Measurements from ENCODE around the gene CAMK1D.

CAMK1D gene

DNA sequence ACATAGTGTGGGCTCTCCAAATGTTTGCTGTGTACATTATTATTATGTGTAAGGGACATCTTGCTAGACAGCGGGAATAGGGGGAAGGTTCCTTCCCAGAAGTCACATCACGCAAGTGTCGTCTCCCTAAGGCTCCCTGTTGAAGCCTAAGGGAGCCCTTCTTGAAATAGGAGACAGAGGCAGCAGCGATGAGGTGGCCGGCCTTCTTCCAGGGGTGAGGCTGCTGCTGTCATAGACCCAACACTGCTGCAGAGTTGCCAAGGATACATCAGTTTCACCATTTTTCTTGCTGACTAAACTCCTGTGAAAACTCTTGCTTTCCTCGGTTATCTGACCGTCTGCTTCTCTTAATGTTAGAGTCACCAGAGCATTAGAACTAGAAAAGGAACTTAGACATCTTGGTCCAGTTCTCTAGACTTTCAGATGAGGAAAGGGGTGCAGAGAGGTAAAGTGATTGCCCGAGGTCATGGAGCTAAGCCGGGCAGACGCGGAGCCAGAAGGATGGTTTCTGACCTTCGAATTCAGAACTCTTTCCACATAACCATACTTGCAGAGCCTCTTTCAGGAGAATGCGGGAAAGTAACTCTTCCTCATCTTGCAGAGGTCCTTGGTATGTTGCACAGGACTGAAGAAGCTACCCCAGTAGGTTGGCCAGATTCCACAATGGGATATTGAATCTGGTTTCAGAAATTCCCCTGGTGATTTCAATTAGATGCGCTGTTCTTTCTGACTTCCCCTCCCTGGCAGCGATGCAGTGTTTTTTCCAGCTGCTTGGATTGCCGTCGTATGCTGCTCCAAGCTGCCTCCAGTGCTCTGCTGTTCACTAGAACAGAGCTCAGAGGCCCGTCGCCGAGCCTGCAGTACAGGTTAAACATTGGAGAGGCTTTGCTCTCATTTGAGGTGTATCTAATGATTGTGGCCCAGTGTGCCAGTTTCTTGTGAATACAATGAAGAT lies 217.1 kb downstream of the CAMK1D start:
- Histone ChIP-seq H3K4me3 (no peak overlapping the region), H3K27ac (peak overlapping the region in 5 of 21 experiments; percentile 11 to 44 (median 30))

DNA sequence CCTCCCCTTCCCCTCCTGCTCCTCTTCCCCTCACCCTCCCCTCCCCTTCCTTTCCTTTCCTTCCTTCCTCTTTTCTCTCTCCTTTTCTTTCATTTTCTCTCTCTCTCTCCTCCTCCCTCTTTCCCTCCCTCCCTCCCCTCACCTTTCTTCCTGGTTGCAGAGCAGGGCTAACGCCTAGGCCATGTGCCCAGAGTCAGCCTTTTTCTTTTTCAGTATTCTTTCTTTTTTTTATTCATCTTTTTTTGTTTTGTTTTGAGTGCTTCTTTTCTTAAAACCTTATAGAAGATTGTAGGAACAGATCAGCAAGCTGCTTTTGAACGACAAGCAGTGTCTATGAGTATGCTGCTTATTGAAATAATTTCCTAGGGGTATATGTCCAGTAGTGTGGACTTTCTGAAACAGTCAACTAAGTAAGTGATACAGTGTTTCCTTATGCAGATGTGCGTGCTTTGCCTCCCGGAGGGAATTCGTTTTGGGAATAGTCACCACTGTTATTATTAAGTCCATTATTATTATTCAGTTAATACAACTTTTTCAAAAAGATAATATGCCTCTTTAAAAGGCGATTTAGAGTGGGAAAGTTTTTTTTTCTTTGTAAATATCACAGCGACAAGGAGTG lies 219.2 kb downstream of the CAMK1D start:
- no peak overlapping the region for H3K27ac ChIP-seq

DNA sequence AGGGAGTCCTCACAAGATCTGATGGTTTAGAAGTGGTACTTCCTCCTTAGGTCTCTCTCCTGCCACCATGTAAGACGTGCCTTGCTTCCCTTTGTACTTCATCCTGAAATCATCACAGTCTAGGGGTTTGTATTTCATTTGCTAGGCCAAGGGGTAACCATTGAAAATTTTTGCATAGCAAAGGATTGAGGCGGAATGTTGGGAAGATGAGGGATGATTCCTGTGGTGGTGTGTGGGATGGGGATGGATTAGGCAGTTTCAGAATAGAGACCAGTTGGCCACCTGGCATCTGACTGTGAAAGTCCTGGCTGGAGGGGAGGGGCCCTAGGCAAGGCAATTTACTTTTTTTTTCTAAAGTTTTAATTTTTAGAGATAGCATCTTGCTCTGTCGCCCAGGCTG lies 222.9 kb downstream of the CAMK1D start:
- no peak overlapping the region for H3K4me3 ChIP-seq
- H3K27ac ChIP-seq = no peak overlapping the region

More for the DNA sequence above, 219.2 kb downstream of the CAMK1D start:
- no peak overlapping the region for H3K4me3 ChIP-seq

DNA sequence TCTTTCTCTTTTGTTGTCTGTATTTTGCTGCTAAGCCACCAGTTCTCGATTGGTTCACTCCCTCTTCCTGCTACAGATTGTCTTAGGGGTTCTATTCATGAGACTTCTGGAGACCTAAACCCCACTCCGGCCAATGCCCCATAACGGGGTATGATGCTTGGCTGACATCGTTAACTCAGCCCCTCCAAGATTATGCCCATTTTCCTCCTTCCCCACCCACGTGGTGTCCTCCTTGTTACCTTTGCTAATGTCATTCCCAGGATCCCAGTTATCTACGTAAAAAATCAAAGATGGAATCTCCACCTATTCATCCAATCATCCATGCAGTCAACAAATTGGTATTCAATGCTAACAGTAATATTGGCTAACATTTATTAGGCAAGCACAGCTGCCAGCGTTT lies 228.3 kb downstream of the CAMK1D start:
- Histone ChIP-seq H3K27ac (no peak overlapping the region), H3K4me3 (no peak overlapping the region)

DNA sequence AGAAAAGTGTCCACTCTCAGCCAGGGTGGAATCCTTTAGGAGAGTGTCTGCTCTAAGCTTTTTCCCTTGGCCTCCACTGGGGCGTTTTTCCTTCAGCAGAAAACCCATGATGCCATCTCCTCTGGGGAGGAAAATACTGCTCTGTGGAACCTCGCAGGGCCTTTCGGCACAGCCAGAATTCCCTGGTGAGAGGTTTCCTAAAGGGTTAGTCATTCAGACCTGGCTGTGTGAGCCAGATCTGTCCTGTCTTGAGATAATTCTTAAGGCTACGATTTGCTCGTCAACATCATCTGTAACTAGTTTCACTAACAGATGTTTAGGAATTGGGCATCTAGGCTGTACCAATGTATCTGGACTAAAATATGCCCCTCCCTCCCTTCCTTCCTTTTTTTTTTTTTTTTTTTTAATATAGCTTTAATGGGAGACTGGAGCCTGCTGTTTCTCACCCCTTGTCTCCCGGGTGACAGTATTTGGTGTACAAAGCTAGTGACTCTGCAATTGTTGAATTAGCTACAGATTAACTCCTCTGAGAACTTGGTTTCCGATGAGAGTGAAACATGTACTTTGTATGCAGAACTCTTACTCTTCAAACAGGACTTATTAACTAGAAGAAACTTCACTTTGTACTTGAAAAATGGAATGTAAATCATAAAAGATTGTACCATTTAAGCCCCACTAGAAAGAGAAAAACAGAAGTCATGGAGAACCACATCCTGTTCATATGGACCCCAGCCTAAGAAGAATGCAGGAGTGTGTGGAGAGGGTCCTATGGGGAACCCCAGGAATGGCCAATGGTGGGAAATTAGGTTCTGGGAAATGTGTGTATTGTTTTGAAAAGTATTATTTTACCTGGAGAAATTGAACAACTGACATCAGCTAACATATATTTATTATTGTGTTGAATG lies 230.9 kb downstream of the CAMK1D start:
- H3K27ac ChIP-seq = peak overlapping the region in 11 of 21 experiments; percentile 3 to 61 (median 30)
- H3K4me3 ChIP-seq = no peak overlapping the region

DNA sequence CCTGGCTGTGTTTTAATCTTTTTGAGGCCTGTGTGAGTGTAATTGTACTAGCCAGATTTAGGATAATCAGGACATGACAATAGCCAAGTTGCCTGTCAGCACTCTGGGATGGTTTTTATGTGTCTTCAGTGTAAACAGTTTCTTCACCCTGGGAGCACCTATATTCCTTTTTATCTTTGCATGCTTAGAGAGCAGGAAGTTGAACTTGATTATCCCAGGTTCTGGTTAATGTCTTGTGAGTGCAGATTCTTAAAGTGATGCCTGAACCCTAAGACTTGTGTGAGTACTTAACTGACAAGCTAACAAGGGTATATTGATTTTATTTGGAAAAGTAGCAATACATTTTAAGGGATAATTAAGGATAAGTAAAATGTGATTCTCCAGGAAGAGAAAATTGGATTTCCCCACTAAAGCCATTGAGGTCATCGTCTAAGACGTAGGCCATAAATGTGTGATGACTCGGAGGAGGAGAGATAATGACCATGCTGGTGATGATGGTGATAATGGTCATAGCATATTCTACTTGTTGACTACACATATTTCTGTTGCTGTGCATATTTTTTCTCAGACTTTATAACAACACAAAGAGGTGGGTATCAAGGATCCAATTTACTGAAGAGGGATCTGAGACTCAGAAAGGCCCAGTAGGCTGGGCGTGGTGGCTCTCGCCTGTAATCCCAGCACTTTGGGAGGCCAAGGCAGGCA lies 234.7 kb downstream of the CAMK1D start:
- Histone ChIP-seq H3K27ac (peak overlapping the region in 1 of 21 experiments; percentile 17), H3K4me3 (no peak overlapping the region)

DNA sequence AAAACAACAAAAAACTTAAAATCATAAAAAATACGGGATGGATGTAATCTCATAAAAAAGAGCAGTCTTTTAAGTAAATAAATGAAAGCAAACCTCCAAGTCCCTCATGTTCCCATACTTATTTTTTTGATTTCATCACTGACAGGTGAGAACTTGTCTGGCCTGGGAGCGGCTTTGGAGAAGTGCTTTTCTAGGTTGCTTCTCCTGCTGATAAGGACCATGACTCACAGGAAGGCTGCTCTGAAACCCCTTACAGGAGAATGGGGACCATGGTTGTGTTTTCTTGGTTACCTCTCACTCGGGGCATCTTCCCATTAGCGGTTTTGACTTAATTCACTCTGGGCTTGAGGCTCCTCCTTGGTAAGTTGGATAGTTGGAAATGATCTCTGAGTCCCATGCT lies 237.4 kb downstream of the CAMK1D start:
- Histone ChIP-seq H3K27ac (peak overlapping the region in 16 of 21 experiments; percentile 10 to 74 (median 60)), H3K4me3 (no peak overlapping the region)

DNA sequence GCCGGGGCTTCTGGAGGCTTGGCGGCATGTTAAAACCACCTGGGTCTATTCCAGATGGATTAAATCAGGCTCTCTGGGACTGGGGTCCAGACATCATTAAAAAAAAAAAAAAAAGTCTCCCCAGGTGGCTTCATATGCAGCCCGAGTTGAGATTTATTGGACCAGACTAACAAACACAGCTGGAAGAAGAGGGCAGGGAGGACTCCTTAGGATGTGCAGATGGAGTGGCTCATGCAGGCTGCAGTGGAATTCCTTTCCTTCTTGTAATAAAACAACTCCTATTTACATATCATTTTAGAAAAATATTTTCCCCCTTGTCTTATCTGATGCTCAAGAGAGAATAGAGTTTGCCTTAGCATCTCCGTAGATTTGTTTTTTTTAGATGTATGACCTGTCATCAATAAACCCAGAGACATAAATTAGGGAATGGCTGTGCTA lies 238.1 kb downstream of the CAMK1D start:
- Histone ChIP-seq H3K27ac (peak overlapping the region in 15 of 21 experiments; percentile 10 to 74 (median 59)), H3K4me3 (no peak overlapping the region)

DNA sequence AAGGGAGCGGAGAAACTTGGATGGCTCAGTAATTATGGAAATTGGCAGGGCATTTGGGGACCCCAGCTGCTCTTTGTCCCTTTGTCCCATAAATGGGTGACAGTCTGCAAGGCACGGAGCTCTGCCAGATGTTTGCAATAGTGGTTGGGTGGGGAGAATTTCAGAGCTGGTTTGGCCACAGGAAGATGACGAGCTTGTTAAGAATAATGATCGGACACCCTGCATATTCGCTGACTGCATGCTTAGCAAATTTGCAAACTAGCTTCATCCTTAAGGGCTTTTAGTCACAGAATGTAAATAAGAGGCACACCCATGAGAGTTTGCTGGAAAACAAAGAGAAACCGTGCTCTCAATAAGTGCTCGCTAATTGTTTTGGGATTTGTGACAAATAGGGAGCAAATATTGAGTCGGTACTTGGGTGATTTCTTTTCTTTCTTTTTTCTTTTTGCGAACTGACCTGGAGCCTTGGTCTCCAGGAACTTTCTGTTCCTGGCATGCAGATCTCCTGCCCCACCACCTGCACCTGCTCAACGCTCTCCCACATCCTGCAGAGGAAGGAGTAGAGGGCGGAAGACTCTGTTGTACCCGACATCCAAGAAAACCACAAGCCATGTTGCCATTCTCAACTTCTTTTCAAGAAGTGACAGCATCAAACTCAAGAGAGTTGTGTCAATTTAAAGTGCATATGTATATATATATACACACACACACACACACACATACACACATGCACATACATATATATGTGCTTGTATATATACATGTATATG lies 238.9 kb downstream of the CAMK1D start:
- peak overlapping the region in 15 of 21 experiments; percentile 6 to 74 (median 54) for H3K27ac ChIP-seq
- no peak overlapping the region for H3K4me3 ChIP-seq

DNA sequence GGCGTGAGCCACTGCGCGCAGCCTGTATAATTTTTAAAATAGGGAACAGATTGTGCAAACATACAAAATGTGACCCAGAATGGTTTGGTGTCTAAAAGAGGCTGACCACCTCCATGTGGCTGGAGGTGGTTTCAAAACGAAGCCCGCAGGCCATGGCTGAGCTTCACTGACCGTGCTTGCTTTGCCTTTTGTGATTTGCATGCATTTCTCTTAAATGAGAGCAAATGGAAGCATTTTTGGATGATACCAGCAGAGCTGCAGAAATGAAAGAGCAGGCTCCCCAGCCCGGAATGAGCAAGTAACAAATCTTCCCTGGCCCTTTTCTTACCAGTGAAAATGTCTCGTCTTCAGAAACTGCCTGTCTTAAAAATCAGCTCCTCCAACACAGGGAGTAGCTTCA lies 239.9 kb downstream of the CAMK1D start:
- H3K27ac ChIP-seq = peak overlapping the region in 9 of 21 experiments; percentile 20 to 69 (median 63)

DNA sequence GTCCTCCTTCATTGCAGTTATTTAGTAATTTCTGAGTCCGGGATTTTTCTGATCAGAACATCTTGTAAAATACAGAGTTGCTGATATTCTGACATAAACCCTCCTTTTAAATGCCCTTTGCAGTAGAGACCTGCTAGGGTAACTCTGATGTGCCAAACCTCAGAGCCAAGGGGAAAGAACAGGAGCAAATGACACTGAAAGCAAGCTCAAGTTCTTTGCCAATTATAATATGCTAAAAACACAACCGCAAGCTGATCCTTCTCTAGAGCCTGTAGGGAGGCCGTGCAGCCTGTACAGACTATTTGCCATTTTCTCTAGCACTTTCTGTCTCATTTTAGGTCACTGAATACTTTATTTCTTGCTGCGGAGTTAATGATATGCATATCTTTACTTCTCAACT lies 240.4 kb downstream of the CAMK1D start:
- Histone ChIP-seq H3K27ac (peak overlapping the region in 6 of 21 experiments; percentile 3 to 64 (median 42)), H3K4me3 (no peak overlapping the region)

More for the DNA sequence above, 239.9 kb downstream of the CAMK1D start:
- H3K4me3 ChIP-seq = no peak overlapping the region

DNA sequence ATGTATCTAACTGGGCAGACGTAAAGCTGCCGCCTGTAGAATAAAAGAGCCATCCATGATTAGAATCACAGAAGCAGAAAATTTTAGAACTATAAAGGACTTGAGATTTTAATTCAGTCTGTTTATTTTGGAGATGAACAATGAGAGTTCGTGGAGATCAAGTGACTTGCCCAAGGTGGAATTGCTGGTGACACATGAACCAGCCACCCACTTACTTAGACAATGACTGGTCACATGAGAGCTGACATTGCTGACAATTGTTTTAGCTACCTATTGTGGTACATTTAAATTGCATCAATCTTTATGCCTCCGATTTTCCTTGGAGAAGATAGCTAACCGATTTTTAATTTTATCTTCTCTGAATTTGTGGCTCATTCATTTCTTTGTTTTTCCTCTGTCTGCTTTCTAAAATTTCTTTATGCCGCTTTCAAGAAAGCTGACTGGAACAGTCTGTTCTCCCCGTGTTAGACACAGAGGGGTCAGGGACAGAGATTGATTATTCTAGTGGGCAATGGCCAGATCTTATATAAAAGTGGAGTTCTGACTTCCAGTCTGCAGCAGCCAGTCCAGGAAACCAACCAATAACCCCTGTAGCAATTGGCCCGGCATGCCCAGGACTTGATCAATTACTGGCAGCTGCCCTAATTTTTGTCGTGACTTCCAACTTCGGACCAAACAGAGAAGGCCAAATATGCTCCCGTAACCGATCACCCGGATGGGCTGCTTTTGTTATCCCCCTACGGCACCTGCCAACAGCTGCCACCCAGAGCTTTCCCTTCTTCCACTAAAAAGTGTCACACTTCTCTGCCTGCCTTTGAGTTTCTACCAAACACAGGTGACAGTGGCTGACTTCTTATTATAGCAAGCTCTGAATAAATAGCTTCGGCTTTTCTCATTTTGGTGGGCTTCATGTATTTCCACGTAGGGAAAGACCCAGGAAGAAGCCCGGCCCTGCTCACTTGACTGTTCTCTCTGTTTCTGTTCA lies 241.6 kb downstream of the CAMK1D start:
- H3K4me3 ChIP-seq = no peak overlapping the region
- H3K27ac ChIP-seq = peak overlapping the region in 9 of 21 experiments; percentile 1 to 64 (median 41)

DNA sequence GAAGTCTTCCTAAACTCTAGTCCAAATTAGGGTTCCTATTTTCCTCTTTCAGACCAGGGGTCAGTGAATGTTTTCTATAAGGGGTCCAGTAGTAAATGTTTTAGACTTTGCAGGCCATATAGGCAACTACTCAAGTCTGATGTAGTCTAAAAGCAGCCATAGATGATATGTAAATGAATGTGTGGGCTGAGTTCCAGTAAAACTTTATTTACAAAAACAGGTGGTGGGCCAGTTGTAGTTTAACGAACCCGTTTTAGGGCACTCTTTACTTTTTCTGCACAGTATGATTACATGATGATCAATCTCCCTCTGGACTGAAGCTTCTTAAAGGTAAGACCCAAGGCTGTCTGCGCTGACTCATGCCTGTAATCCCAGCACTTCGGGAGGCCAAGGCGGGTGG lies 243.6 kb downstream of the CAMK1D start:
- peak overlapping the region in 1 of 21 experiments; percentile 42 for H3K27ac ChIP-seq

DNA sequence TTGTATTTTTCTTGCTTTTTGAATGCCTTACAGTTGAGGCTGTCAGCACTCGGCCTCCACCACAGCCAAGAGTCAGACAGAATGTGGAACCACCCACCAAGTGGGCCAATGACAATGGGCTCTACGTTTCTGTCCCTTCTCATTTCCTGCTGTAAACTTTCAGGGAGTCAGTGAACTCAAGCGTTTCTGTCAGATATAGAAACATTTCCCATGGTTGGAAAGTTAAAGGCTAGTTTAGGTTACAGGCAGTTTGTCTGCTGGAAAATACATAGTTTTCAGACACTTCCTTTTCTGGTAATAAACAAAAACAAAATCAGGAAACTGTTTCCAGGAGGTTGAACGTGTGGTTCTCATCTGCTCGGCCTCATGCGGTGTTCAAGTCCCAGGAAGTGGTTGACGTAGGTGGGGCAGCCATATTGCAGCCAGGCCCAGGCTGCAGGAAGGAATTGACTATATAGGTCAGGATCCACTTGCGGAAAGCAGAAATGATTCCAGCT lies 245.1 kb downstream of the CAMK1D start:
- H3K27ac ChIP-seq = peak overlapping the region in 16 of 21 experiments; percentile 8 to 77 (median 46)
- no peak overlapping the region for H3K4me3 ChIP-seq

More for the DNA sequence above, 243.6 kb downstream of the CAMK1D start:
- no peak overlapping the region for H3K4me3 ChIP-seq

DNA sequence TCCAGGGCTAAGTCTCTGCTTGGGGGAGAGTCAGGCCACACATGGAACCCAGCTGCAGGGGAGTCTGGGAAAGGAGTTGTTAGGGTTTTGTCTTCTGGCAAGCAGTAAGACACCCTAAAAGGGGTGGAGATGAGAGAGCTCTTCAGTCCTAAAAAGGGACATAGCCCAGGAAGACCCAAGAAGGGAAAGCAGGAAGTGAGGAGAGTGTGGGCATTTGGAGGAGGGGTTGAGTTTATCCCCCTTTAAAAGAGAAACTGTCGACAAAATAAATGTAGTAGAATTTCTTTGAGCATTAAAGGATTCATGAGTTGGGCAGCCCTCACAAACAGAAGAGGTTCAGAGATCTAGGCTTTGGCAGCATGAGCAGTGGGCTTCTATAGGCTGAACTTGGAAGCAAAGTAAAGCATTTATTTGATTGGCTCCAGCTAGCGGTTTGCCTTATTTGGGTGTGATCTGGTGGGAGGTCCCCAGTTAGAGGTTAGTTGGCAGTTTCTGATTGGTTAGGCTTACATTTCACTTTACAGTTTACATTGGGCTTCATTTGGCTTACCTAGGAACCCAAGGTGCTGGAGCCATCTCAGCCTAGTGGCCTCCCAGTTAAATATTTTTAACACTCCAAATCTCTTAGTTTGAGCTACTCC lies 246.7 kb downstream of the CAMK1D start:
- no peak overlapping the region for H3K27ac ChIP-seq
- no peak overlapping the region for H3K4me3 ChIP-seq

DNA sequence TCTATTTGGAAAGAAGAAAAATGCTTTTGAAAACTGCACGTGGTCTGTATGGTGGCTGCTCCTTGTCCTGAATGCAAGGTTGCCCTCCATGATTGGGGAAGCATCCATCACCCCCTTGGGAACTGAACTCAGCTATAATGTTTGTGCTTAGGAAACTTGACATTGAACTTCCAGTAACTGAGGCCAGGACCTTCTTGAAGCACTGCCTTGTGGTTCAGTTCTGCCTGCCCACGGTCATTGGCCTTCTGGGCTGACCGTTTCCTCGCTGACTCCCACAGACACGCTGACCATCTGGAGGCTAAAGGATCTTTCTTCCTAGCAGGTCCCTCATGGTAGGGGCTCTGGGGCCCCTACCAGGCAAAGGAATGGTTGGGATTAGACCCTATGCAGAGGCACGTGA lies 247.8 kb downstream of the CAMK1D start:
- H3K27ac ChIP-seq = no peak overlapping the region
- no peak overlapping the region for H3K4me3 ChIP-seq
